KMS-11 (cell line): Measurements from ENCODE around the gene CLRN3.

Source experiments
- H2AFZ ChIP-seq: fragments of 200-600 bp; sonication (generic); 2 replicates; pipeline ENCODE4 v1.6.1; 2016; ENCODE audit warnings: antibody characterized with exemption, mixed run types, low read depth
- H3K27ac ChIP-seq: fragments of 200-600 bp; sonication (generic); 2 replicates; pipeline ENCODE4 v1.6.1; 2016; ENCODE audit warnings: mild to moderate bottlenecking, mixed run types
- H3K27me3 ChIP-seq: fragments of 200-600 bp; sonication (generic); 2 replicates; pipeline ENCODE4 v1.6.1; 2017; ENCODE audit warnings: mild to moderate bottlenecking, low read depth, mixed run types, moderate library complexity; ENCODE audit not compliant: insufficient read depth
- H3K36me3 ChIP-seq: fragments of 200-600 bp; sonication (generic); 2 replicates; pipeline ENCODE4 v1.6.1; 2017; ENCODE audit warnings: mild to moderate bottlenecking, mixed run types; ENCODE audit not compliant: insufficient read depth
- H3K4me1 ChIP-seq: fragments of 200-600 bp; sonication (generic); 2 replicates; pipeline ENCODE4 v1.6.1; 2016; ENCODE audit warnings: mild to moderate bottlenecking, low read depth, mixed run types; ENCODE audit not compliant: poor library complexity, severe bottlenecking
- H3K4me2 ChIP-seq: fragments of 200-600 bp; sonication (generic); 2 replicates; pipeline ENCODE4 v1.7.0; 2016; ENCODE audit warnings: mild to moderate bottlenecking, mixed run types
- H3K4me3 ChIP-seq: fragments of 200-600 bp; sonication (generic); IDR thresholded peaks from 2 replicates; pipeline ENCODE4 v1.6.1; 2017; ENCODE audit warnings: low read depth, low read length, mixed read lengths; ENCODE audit not compliant: insufficient read depth
- H3K79me2 ChIP-seq: fragments of 200-600 bp; sonication (generic); 2 replicates; pipeline ENCODE4 v1.6.1; 2016; ENCODE audit warnings: low read depth, mixed run types; ENCODE audit not compliant: insufficient read depth
- H3K9ac ChIP-seq: fragments of 200-600 bp; sonication (generic); 2 replicates; pipeline ENCODE4 v1.6.1; 2016; ENCODE audit warnings: mild to moderate bottlenecking, mixed run types
- H4K20me1 ChIP-seq: fragments of 200-600 bp; sonication (generic); 2 replicates; pipeline ENCODE4 v1.6.1; 2016; ENCODE audit warnings: mild to moderate bottlenecking, mixed run types; ENCODE audit not compliant: insufficient read depth
- TF ChIP-seq, protein P1 (sequence below): fragments of 200-600 bp; sonication (generic); conservative IDR thresholded peaks from 2 replicates; pipeline ENCODE4 v1.6.1; 2017; ENCODE audit warnings: low read depth, mild to moderate bottlenecking, antibody characterized with exemption, low read length, moderate library complexity, mixed read lengths

The CLRN3 gene

DNA sequence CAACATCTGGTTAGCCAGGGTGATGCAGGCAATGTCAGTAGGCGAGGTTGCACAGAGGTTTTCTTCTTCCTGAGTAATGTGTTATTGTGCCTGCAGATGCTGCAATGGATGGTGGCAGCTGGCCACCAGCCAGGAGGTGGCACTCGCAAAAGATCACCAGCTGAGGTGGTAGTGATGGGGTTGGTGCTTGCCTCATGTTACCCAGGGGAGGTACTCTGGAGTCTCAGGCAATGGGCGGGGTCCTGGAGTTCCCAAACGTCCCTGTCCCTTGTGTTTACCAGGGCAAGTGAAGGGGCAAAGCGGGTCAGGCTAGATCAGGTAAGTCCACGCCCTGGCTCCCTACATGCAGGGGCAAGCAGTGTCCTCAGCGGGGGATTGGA is 21.1 kb downstream of the CLRN3 start:
- no peaks in the 10 kb centered on the region for H4K20me1 ChIP-seq
- no peak overlapping the region for H3K4me3 ChIP-seq
- H3K9ac ChIP-seq, result no peak overlapping the region
- no peaks in the 10 kb centered on the region for H3K4me1 ChIP-seq
- no peak overlapping the region for H3K4me2 ChIP-seq
- no peak overlapping the region for H2AFZ ChIP-seq
- no peaks in the 10 kb centered on the region for H3K27me3 ChIP-seq
- no peak overlapping the region for H3K27ac ChIP-seq
- TF ChIP-seq, protein P1, sequence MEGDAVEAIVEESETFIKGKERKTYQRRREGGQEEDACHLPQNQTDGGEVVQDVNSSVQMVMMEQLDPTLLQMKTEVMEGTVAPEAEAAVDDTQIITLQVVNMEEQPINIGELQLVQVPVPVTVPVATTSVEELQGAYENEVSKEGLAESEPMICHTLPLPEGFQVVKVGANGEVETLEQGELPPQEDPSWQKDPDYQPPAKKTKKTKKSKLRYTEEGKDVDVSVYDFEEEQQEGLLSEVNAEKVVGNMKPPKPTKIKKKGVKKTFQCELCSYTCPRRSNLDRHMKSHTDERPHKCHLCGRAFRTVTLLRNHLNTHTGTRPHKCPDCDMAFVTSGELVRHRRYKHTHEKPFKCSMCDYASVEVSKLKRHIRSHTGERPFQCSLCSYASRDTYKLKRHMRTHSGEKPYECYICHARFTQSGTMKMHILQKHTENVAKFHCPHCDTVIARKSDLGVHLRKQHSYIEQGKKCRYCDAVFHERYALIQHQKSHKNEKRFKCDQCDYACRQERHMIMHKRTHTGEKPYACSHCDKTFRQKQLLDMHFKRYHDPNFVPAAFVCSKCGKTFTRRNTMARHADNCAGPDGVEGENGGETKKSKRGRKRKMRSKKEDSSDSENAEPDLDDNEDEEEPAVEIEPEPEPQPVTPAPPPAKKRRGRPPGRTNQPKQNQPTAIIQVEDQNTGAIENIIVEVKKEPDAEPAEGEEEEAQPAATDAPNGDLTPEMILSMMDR, result no peak
- H3K79me2 ChIP-seq, result no peaks in the 10 kb centered on the region
- H3K36me3 ChIP-seq, result no peaks in the 10 kb centered on the region

DNA sequence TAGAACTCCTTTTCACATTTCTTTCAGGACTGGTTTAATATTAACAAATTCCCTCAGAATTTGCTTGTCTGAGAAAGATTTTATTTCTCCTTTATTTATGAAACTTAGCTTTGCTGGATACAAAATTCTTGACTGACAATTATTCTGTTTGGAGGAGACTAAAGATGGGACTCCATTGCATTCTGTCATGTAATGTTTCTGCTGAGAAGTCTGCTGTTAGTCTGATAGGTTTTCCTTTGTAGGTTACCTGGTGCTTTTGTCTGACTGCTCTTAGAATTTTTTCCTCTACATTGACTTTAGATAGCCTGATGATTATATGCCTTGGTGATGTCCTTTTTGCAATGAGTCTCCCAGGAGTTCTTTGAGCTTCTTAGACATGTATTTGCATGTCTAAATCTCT is 23.4 kb downstream of the CLRN3 start:
- Histone ChIP-seq H3K4me1 (no peaks in the 10 kb centered on the region), H3K27ac (no peak overlapping the region), H3K79me2 (no peaks in the 10 kb centered on the region), H3K27me3 (no peaks in the 10 kb centered on the region), H4K20me1 (no peaks in the 10 kb centered on the region), H3K4me3 (no peak overlapping the region), H3K36me3 (no peaks in the 10 kb centered on the region), H2AFZ (no peak overlapping the region), H3K9ac (no peak overlapping the region), H3K4me2 (no peak overlapping the region)
- TF ChIP-seq, protein P1, result no peak

DNA sequence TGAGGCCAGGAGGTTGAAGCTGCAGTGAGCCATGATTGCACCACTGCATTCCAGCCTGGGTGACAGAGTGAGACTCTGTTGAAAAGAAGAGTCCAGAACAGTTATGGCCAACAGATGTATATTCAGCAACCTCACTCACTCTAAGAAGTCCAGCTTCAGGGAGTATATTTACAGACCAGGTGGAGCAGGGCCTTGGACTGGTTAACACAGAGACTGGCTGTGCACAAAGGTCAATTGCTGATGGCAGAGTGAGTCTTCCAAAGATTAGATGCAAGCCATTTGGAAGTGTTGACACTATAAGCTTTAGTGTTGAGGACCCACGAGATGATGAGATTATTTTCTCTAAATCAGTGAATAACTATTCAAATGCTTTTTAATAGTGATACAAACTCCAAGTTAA is 24.9 kb downstream of the CLRN3 start:
- Histone ChIP-seq H3K27ac (no peak overlapping the region), H3K27me3 (no peaks in the 10 kb centered on the region), H3K36me3 (no peaks in the 10 kb centered on the region), H3K4me3 (no peak overlapping the region), H3K4me1 (no peaks in the 10 kb centered on the region), H3K9ac (no peak overlapping the region), H3K4me2 (no peak overlapping the region), H4K20me1 (no peaks in the 10 kb centered on the region), H2AFZ (no peak overlapping the region), H3K79me2 (no peaks in the 10 kb centered on the region)
- TF ChIP-seq, protein P1, result no peak

DNA sequence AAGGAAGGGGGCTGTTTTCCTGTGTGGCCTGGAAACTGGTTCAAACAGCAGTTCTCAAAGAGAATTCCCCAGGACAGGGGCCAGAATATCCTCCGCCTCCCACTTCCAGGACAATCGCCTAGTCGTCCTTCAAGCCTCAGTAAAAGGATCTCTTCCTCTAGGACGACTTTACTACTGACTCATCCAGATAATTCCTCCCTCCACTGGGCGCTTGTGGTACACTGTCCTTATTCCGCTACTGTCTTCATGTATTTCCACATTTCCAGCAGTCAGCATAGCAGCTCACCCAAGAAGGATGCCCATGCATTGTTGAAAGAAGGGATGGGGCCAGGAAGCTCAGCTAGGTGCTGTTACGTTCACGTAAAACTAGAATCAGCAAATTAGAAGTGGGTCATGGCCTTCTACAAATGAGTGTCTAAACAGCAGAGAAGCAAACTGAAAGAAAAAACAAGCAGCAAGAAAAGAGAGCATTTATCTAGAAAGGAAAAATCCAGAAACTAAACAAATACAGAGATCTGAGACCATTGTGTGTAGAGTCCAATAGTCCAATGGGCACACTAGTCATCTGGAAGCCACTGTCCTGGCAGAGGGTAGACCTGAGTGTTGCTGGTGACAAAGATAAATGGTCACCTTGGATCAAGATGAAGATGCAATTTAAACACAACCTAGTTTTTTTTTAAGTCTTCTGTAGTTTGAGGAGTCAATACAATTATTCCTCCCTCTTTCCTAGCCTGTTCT is 26.3 kb downstream of the CLRN3 start:
- H3K9ac ChIP-seq, result no peak overlapping the region
- H2AFZ ChIP-seq, result no peak overlapping the region
- TF ChIP-seq, protein P1, result no peak
- H3K27me3 ChIP-seq, result no peaks in the 10 kb centered on the region
- no peaks in the 10 kb centered on the region for H4K20me1 ChIP-seq
- H3K4me3 ChIP-seq, result no peak overlapping the region
- no peaks in the 10 kb centered on the region for H3K4me1 ChIP-seq
- no peak overlapping the region for H3K4me2 ChIP-seq
- H3K36me3 ChIP-seq, result no peaks in the 10 kb centered on the region
- H3K79me2 ChIP-seq, result no peaks in the 10 kb centered on the region
- no peak overlapping the region for H3K27ac ChIP-seq
